ENCODE data around the gene HGS. TPM values are rescaled to one million over a fixed set of nuclear protein-coding genes. Genes with fewer than 3 reads are reported as not detected.

Gene HGS
- total and polyA plus RNA-seq, 2 donors (not counting 3 experiments of a cell fraction or from before 2014, with no cell fraction given): 166 to 191 TPM

DNA sequence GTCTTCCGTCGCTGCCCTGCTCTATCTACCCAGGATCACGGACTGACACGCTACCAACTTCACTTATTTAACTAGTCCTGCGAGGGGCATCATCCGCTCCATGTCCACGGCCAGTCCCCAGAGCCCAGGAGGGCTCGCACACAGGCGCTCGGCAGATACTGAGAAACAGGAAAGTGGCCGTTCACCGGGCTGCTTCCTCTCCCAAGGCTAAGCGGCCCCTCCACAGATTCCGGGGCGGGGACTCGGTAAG lies 17.8 kb upstream of the HGS start:
- TF ChIP-seq MYC (IDR thresholded peaks at IDR 0.05; ENCODE audit: low read depth, low read length) (no peak), GATA2 (IDR thresholded peaks at IDR 0.05; ENCODE audit: insufficient read depth, insufficient read length, low read depth, low read length) (no peak), POLR2A (IDR thresholded peaks at IDR 0.05; ENCODE audit: low read depth, low read length) (no peak), EZH2 (IDR thresholded peaks at IDR 0.05; ENCODE audit: borderline replicate concordance, low read depth, low read length, severe bottlenecking) (no peak), JUN (IDR thresholded peaks at IDR 0.05; ENCODE audit: borderline replicate concordance, insufficient read depth, insufficient read length, low read depth) (no peak)
- TF ChIP-seq, protein P1, sequence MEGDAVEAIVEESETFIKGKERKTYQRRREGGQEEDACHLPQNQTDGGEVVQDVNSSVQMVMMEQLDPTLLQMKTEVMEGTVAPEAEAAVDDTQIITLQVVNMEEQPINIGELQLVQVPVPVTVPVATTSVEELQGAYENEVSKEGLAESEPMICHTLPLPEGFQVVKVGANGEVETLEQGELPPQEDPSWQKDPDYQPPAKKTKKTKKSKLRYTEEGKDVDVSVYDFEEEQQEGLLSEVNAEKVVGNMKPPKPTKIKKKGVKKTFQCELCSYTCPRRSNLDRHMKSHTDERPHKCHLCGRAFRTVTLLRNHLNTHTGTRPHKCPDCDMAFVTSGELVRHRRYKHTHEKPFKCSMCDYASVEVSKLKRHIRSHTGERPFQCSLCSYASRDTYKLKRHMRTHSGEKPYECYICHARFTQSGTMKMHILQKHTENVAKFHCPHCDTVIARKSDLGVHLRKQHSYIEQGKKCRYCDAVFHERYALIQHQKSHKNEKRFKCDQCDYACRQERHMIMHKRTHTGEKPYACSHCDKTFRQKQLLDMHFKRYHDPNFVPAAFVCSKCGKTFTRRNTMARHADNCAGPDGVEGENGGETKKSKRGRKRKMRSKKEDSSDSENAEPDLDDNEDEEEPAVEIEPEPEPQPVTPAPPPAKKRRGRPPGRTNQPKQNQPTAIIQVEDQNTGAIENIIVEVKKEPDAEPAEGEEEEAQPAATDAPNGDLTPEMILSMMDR (IDR thresholded peaks at IDR 0.05; ENCODE audit: extremely low read depth in 1 of 2, insufficient read depth in 1 of 2, low read depth in 1 of 2, low read length in 2 of 2): no peak
- Histone ChIP-seq H3K27ac (ENCODE audit: insufficient read depth, low read depth, low read length) (peak overlapping the region; percentile 36), H3K4me2 (ENCODE audit: insufficient read depth, low read length) (peak overlapping the region; percentile 72), H3K27me3 (ENCODE audit: control insufficient read depth in 2 of 2, insufficient read depth in 2 of 2, low read length in 2 of 2) (no peaks in the 10 kb centered on the region), H4K20me1 (replicated peaks; ENCODE audit: control insufficient read depth, extremely low read depth, insufficient read depth, low read length) (no peaks in the 10 kb centered on the region), H3K9ac (replicated peaks; ENCODE audit: extremely low read depth, insufficient read depth, low read length) (peak overlapping the region; percentile 69), H2AFZ (ENCODE audit: low read depth, low read length) (peak overlapping the region; percentile 13), H3K4me3 (replicated peaks in 1 of 3; ENCODE audit: insufficient read depth in 1 of 3, low read depth in 1 of 3, low read length in 3 of 3) (peak overlapping the region; percentile 21 to 76 (median 64)), H3K9me1 (replicated peaks; ENCODE audit: control insufficient read depth, extremely low read depth, insufficient read depth, low read length) (no peaks in the 10 kb centered on the region), H3K79me2 (ENCODE audit: control insufficient read depth, insufficient read depth, low read length) (peaks cover 21% of the 10 kb centered on the region), H3K36me3 (ENCODE audit: control insufficient read depth in 2 of 2, extremely low read depth in 1 of 2, insufficient read depth in 2 of 2, low read length in 2 of 2) (peaks cover under 1 to 14% of the 10 kb centered on the region in 2 experiments), H3K9me3 (replicated peaks; ENCODE audit: control insufficient read depth, insufficient read depth, low read length) (no peaks in the 10 kb centered on the region), H3K4me1 (ENCODE audit: control insufficient read depth, extremely low read depth, insufficient read depth, low read length) (peaks cover 18% of the 10 kb centered on the region)
- FAIRE-seq (no peak), DNase-seq (ENCODE audit: low read depth, low spot score) (no peak)
- POLR2A ChIA-PET: interaction anchor here (1.0 kb wide), 1 partner anchor 18 kb away, joined by 3 read pairs; the partner anchor contains the start of genes ARL16 and HGS
- intact Hi-C loops (cut with micrococcal nuclease): loop anchor here (1.0 to 2.0 kb wide), 2 partner anchors 18 to 29 kb away; partner anchors contain the start of genes HGS, NPLOC4 and TSPAN10
- CTCF ChIA-PET: no interaction called here
- dilution Hi-C loops (cut with MboI; ENCODE audit: extremely low pct_ligation_motif_present, low sequenced_read_pairs): no loop called here
- BruUV-seq (replicated peaks): TSS peak; percentile 77

Measured in endothelial cell of umbilical vein (primary cell).